SKM-1 (cell line): ENCODE measurements around the gene PRKCE.
A peak's percentile ranks its signal among the peaks of the same experiment; 100 is the strongest.

ENCODE experiments used
- DNase-seq: peaks from one replicate; lab custom pipeline; 2025; ENCODE audit not compliant: unreplicated experiment; lab: John Stamatoyannopoulos, UW

PRKCE gene

GRCh38 chr2:45979065-45979464 is 327.6 kb downstream of the PRKCE start:
- DNase-seq = no peak

- DNase-seq = no peak
Observed at GRCh38 chr2:45980161-45980865, 328.8 kb downstream of the PRKCE start.

- DNase-seq = no peak
Observed at GRCh38 chr2:45981384-45981930, 330.0 kb downstream of the PRKCE start.

GRCh38 chr2:45982096-45982495 is 330.6 kb downstream of the PRKCE start:
- DNase-seq = no peak

- no peak for DNase-seq
Observed at GRCh38 chr2:45983213-45983612, 331.7 kb downstream of the PRKCE start.

- DNase-seq = no peak
Observed at GRCh38 chr2:45984366-45984765, 332.9 kb downstream of the PRKCE start.

GRCh38 chr2:45984896-45985473 is 333.5 kb downstream of the PRKCE start:
- no peak for DNase-seq

GRCh38 chr2:45986509-45986908 is 335.0 kb downstream of the PRKCE start:
- peak; percentile 27 for DNase-seq

- DNase-seq = no peak
Observed at GRCh38 chr2:45987856-45988255, 336.4 kb downstream of the PRKCE start.

- DNase-seq = no peak
Observed at GRCh38 chr2:45988879-45989278, 337.4 kb downstream of the PRKCE start.

GRCh38 chr2:45990131-45990530 is 338.7 kb downstream of the PRKCE start:
- no peak for DNase-seq

- no peak for DNase-seq
Observed at GRCh38 chr2:45992021-45992740, 340.7 kb downstream of the PRKCE start.

GRCh38 chr2:45992741-45993475 is 341.4 kb downstream of the PRKCE start:
- DNase-seq = no peak

- peak; percentile 16 for DNase-seq
Observed at GRCh38 chr2:45993476-45993991, 342.1 kb downstream of the PRKCE start.

- no peak for DNase-seq
Observed at GRCh38 chr2:45994060-45994459, 342.6 kb downstream of the PRKCE start.

- DNase-seq = no peak
Observed at GRCh38 chr2:46000660-46001059, 349.2 kb downstream of the PRKCE start.

GRCh38 chr2:46001290-46001689 is 349.8 kb downstream of the PRKCE start:
- no peak for DNase-seq

GRCh38 chr2:46001741-46002506 is 350.4 kb downstream of the PRKCE start:
- DNase-seq = no peak

- DNase-seq = no peak
Observed at GRCh38 chr2:46002507-46002883, 351.0 kb downstream of the PRKCE start.

- no peak for DNase-seq
Observed at GRCh38 chr2:46002947-46003346, 351.5 kb downstream of the PRKCE start.
